Stimulated activated CD8-positive, alpha-beta memory T cell treated with anti-CD3 and anti-CD28 coated beads, Interleukin-7, amount 100 ng/mL, for 1 hour (primary cell): ENCODE results near the gene MEP1B.
"Not testable (repeated sequence)": the region's sequence is repeated elsewhere in the genome, so short reads cannot be mapped to it uniquely, and the experiment has no call there.

ENCODE experiments used
- DNase-seq, 2 donors: peaks; one replicate each; pipeline ENCODE4 v3.0.0-alpha.2; 2020; ENCODE audit warnings: low read depth in 2 of 2

Gene MEP1B

DNA sequence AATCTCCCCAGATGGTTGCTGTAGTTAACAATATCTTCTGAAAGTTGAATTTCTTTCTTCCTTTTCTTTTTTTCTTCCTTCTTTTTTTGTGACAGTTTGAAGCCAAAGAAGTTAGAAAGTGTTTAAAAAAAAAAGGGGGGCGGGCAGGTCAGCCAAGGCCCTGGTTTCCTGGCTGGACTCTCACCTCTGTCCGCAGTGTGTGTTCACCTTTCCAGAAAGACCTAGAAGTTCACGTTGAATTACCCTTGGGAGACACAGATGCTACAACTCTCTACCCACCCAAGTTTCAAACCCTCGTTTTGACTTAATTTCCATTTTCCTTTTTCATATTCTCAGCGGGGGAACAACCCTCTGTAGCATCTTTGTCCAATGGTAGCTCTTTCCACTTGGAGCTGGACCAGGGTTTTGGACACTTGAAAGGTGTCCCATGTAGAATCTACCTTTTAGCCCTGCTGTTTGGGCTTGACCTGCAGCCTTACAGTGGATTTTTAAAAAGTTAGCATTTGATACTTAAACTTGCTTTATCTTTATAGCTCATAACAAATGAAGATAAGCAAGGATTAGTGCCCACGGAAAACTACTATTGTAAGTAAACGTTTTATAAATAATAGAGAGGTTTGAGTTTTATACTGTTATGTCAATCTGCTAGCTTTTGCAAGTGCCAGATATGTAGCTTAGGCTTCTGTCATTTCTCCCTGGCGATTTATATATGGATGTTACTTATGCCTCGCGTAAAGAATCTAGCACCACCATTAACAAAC, 20.0 kb downstream of the MEP1B start:
- no peak for DNase-seq

DNA sequence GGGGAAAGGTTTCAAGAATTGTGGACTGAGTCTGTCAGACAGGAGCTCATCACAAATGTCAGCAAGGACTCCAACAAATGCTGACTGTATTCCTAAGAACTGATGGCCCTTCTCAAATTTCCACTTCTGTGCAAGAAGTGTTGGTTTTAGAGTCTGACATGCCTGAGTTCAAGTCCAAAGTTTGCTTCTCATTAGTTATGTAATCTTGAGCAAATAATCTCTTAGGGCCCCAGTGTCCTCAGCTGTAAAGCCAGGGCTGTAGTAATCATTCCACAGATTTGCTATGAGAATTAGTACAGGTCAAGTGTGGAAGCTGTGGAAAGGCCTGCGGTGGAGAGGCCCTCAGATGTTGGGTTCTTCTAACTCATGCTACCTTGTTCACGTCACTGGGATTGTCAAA, 23.9 kb downstream of the MEP1B start:
- DNase-seq, result no peak

DNA sequence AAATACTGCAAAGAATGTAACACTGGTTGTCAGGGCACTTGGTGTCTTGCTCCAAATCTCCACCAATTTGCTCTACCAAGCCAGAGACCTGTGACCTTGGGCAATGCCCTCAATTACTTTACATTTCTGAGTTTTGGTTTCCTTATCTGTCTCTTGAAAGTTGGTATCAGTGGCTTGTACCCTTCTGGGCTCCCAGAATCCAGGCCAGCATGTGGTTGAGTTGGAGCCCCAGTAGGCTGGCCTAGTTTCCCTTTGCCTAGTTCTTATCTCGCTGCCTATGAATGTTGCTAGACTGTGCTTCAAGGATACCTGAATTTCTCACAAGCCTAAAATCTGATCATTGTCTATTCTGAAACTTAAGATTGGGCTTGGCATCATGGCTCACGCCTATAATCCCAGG, 26.6 kb downstream of the MEP1B start:
- no peak for DNase-seq

DNA sequence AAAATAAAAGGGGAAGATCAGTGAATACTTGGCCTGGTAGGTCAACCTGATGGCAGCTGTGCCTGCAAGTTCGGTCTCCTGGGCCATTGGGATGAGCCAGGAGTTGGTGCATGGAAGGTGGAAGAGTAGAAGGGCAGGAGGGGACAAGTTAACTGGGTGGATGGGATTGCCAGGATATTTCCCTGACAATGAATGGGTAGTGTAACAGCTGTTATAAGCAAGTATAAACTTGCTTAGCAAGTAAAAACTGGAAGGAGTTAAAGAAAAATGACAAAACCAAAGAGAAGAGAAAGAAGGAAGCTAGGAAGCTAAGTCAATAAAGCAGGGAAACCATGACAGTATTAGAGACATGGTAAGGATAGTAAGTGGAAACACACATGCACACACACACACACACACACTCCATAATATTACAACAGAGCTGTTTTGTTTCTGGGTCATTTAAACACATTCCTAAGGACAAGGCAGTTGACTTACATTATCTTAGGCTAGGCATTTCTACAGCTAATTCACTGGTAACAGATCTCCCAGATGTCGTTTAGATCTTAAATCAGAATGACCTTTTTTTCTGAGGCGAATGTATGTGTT, 29.7 kb downstream of the MEP1B start:
- DNase-seq, result no peak

DNA sequence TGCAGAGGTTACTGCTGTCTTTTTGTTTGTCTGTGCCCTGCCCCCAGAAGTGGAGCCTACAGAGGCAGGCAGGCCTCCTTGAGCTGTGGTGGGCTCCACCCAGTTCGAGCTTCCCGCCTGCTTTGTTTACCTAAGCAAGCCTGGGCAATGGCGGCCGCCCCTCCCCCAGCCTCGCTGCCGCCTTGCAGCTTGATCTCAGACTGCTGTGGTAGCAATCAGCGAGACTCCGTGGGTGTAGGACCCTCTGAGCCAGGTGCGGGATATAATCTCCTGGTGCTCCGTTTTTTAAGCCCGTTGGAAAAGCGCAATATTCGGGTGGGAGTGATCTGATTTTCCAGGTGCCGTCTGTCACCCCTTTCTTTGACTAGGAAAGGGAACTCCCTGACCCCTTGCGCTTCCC, 43.5 kb downstream of the MEP1B start:
- DNase-seq, result not testable (repeated sequence)

DNA sequence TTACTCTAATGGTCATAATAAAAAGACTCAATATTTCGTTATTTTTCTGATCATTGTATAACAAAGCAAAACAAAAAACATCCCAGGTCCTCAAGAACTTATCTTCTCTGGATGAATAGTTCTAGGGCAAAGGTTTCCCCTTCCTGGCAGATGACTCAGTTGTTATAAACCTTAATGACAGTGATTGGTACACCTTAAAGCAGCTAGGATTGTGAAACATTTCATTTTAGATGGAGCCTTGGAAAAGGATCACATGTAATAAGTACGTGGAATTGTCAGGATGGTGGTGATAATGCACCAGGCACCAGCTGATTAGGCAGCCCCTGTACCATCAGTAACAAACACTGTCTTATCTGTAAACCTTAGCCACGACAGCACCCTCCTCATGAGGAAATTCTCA, 47.2 kb downstream of the MEP1B start:
- DNase-seq, result no peak

DNA sequence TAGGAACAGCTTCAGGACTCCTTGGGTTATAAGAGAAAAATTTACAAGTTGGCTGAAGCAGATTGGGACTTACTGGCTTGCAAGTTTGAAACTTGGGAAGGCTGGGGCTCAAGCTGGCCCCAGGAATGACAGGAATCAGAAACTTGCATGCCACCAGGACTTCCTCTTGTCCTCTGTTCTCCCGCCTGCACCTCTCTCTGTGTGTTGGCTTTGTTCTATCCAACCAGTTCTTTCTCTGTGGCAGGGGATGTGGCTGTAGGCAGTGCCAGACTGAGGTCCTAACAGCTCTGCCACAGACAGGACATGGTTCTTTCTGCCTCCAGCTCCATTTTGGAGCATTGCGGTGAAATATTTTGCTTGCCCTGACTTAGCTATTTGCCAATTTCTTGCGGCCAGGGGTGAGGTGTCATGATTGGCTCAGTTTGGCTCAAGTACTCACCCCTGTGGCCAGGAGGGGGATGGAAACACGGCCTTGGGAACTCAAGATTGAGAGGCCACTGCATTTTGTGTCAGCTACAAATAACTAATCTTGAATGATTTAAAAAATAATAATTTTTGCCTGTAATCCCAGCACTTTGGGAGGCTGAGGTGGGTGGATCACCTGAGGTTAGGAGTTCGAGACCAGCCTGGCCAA, 48.9 kb downstream of the MEP1B start:
- DNase-seq, result no peak

DNA sequence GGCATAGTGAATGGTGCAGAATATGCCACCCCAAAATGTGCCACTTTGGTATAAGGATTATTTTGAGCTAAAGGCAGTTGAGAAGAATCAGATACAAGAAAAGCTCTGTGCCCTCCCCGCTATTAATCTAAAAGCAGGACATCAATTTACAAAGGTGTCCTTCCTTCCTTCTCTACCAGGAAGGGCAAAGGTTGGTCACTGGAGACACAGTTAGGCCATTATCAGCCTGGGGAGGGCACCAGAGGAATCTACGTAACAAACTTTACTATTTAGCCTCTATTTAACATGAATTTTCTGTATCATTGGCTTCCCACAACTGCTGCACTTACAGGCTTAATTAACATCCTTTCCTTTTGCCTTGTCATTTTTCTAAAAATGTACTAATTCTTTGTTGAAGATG, 52.6 kb downstream of the MEP1B start:
- no peak for DNase-seq

DNA sequence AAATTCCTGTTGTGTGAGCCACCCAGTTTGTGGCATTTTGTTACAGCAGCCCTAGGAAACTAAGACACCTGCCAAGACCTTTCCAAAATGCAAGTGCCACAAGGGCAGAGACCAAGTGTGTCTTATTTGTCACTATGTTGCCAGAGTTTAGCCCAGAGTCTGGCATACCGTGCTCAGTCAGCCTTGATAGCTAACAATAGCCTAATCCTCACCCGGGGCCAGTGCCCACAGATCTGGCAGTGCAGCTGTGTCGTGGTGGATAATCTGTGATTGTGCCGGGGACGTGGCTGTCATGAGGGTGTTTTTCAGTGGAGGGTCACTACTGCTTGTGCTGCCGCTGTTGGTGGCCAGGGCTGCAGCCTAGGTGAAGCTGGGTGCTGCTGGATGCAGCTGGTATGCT, 53.5 kb downstream of the MEP1B start:
- DNase-seq, result no peak

DNA sequence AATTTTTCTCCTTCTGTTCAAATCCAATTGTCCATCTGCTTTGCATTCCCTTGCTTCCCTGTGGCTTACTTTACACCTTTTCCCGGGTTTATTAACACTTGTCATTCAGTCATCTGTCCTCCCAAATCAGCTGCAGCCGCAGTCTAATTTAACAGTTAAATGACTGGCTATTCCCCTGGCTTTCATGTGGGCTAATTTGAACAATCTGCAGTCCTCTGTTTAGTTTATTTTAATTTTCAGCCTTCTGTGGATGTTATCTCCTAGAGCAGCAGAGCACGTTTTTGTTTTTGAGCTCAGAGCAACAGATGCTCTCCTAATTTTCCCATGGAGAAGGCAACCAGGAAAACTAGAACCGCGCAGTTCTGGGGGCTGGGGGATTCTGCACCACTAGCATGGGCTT, 55.0 kb downstream of the MEP1B start:
- no peak for DNase-seq

DNA sequence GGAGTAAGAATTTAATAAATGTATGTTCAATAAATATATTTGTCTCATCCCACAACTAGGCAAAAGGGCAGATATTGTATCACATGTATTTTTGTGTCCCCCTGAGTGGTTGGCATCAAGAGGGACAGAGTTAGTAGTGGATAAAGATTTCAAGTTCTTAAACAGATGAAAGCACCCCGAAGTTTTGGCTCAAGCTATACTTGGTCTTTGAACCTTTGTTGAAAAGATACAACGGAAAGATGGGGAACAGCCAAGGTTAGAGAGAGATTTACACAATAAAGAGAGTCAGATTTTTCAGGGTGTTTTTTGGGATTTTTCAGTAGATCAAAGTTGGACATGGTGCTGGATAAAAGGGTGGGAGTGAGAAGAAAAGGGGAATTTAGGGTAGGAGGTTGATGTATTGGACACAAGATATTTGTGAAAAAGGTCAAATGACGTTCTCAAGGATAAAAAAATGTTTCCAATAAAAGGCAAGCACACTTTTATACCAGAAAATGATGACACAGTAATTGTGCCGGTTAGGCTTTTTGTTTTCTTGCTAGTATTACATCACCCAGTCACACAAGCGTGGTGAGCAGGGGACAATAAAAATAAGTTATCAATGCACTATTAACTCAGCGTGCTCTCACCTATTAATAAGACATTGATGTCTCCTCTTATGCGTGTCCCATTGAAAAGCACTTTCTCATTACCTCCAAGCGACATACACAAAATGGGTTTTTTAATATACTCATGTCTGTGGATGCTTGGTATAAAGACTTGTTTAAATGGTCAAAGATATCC, 59.5 kb downstream of the MEP1B start:
- no peak for DNase-seq

DNA sequence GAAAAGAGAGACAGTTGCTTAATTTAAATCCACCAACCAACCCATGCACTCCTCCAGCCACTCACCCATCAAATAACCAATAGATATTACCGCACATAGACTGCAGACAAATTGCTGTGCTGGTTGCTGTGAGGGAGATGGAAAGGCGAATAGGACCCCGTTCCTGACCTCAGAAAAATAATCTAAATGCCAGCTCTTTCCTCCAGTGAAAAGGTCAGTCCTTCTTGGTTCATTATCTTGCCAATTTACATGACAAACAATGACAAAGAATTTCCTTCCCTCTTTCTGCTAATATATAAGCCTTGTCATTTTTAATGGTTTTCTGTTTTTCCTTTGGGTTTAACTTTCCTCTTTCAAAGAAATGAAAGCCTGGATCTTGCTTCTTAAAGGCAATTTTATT, 61.6 kb downstream of the MEP1B start:
- DNase-seq, result no peak

DNA sequence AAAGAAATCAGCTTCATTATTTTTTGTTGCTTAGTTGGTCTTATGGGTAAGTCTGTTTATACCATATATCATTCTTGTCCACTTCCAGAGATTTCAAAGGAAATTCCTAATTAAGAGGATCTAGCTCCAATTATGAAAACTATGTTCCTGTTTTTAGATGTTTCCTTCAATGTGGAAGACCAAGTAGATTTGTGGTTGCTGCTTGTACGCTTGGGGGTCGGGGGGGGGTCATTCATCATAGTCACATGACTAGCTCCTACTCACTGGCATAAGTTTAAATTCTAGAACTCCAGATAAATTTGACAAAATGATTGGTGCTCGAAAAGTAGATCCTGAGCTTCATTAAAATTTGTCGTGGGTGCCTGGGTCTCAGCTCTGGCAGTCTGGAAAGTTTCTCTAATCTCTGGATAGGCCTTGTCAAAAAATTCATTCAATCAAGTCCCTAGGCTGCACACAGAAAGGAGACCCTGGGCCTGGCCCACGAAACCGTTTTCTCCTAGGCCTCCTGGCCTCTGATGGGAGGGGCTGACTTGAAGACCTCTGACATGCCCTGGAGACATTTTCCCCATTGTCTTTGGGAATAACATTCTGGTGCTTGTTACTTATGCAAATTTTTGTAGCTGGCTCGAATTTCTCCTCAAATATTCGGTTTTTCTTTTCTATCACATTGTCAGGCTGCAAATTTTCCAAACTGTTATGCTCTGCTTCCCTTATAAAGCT, 62.5 kb downstream of the MEP1B start:
- DNase-seq, result no peak

DNA sequence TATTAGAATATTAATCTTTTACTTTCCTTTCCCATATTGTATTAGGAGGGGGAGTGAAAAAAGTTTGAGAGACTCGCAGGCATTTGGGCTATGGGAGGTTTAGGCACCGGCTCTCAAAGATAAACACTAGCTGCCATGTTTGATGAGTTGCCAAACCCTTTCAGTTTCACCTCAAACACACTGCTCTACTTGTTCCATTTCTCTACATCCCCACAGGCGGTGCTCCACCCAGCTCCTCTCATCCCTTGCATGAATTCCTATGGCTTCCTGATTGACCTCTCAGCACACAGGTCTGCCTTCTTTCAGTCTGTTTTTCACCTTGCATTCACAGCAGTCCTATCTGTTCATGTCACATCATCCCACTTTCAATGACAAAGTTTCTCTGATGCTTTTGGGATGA, 65.7 kb downstream of the MEP1B start:
- no peak for DNase-seq

DNA sequence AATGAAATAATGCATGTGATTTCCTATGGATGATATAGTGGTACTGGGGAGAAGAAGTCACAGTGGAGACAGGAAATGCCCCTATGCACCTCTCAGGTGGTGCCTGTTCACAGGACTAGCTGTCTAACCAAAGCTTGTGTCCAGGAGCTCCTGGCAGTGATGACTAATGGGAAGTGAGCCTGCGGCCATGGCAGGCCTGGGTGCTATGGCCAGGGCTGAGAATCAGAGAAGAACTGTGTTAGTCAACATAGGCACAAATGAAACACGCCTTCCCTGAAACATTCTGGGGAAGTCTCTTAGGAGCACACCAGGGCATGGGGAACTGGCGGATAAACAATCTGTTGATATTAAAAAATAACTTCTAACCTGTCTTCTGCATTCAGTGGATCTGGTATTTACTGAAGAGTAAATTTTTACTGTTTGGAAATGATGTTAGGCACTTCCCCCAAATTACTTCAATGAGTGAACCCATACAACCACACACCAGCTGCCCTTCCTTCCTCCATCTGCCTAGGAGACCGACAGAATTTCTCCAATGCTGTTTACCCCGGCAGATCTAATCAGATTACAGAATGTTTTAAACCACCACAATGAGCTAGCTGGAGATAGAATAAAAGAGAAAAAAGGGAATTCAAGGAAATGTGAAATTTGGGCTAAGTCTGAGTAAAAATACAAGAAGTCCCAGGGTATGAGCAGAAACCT, 67.4 kb downstream of the MEP1B start:
- no peak for DNase-seq

DNA sequence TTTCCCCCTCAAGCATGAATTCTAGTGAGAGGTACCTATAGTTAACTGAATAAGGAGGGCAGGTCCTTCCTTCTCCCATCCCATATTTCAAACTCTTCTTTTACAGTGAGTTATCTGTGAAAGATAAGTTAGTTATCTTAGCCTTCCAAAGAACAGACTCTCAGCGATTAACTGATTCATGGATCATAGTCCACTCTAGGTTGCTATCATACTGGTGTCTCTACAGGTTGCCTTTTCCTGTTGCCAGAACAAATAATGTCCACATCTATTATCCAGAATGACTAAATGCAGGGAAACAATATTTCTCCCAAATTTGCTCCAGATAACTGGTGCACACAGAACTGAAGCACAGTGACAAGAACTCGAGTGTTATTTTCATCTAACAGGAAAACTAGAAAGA, 68.3 kb downstream of the MEP1B start:
- no peak for DNase-seq

DNA sequence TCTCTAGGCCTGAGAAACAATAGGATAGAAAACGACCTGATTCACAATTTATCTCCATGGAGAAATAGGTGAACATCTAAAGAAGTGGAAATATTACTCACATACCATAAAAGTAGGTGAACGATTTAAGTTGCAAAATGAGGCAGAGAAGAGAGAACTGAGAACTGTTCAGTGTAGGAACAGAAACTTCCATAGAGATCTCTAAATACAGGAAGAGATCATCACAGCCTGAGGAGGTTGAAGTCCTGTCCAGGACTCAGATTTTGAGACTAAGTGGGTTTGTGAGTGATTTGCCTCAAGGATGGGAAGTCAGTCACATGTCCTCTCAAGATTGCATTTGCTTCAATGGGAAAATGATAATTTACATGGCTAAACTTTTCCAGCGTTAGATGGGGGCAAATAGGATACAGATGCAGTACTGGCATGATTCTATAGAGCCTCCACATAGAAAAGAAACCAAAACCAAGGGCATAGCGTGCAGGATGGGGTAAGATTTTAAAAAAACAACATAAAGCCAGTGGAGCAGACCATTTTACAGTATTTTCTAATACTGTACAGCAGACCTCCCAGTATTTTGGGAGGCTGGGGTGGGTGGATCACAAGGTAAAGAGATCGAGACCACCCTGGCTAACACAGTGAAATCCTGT, 68.8 kb downstream of the MEP1B start:
- no peak for DNase-seq

DNA sequence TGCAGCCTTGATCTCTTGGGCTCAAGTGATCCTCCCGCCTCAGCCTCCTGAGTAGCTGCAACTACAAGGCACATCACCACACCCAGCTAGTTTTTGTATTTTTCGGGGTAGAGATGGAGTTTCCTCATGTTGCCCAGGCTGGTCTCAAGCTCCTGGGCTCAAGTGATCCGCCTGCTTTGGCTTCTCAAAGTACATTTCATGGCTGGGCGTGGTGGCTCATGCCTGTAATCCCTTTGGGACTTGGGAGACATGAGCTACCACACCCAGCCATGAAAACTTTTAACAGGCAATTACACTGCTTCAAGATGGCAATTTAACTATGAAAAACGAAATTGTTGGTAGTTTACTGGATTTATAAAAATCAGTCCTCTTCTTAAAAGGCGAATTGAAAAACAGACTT, 69.7 kb downstream of the MEP1B start:
- no peak for DNase-seq

DNA sequence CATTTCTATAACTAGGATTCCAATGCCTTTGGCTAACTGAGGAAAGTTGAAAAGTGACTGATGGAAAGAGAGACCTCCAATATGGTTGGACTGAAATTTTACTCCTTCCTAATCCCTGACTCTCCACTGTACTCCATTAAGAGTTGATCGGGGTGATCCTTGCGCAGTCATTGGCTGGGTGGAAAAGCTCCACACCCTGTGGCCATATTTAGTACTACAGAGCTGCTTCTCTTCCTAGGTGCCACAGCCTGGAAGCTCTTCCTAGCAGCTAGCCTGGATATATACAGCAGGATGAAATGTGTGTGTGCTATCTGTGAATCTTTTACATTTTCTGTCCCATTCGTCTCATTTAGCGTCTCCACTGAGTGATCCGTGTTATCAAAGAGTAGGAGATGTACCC, 71.2 kb downstream of the MEP1B start:
- no peak for DNase-seq

DNA sequence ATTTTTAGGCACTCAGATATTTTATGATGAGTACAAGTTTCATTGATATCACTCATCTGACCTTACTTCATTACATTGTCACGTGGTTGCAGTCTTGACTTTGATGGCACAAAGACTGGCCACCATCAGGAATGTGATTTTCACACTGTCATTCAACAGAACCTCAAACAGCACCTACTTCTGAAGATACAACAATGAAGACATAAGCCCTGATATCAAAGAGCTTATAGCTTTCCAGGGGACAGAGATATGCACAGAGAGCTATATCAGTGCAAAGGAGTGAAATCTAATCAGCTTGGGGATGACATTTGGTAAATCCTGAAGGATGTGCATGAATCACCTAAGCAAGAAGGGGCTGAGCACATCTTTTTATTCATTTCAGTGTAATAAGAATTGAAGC, 72.3 kb downstream of the MEP1B start:
- DNase-seq, result no peak

DNA sequence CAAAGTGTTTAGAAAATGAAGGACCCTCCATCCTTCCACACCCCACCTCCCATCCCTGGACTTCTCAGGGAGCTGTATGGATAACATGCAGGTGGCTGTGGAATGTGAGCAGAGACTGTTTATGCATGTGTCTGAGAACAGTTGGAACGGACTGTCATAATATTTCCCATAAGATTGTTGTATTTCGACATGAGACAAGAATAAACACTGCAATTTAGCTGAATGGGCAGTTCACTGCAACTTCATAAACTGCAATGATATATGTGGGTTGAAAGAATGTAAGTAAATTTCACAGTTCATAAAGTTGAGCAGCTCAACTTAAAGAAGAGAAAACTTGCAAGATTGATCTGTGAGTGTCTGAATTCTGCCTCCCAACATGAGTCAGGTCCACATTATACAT, 74.6 kb downstream of the MEP1B start:
- no peak for DNase-seq
